GM18873 (cell line): ENCODE results near the gene GALNT3.

Experiments used
- ATAC-seq: cut with Tn5 transposase; IDR thresholded peaks from one replicate; pipeline ENCODE4 v1.9.1; 2021; ENCODE audit warnings: mild to moderate bottlenecking, moderate library complexity, moderate number of reproducible peaks; ENCODE audit not compliant: unreplicated experiment, low FRiP score

GALNT3 gene

GRCh38 chr2:165796819-165797530 is 2.9 kb upstream of the GALNT3 start:
- no peak for ATAC-seq

GRCh38 chr2:165796129-165796528 is 2.1 kb upstream of the GALNT3 start:
- ATAC-seq = no peak

- ATAC-seq = no peak
Observed at GRCh38 chr2:165795011-165795410, 964 bp upstream of the GALNT3 start.

- ATAC-seq = peak; percentile 97
Observed at GRCh38 chr2:165794536-165794928, 485 bp upstream of the GALNT3 start.

GRCh38 chr2:165793161-165793778 is 777 bp downstream of the GALNT3 start:
- no peak for ATAC-seq

GRCh38 chr2:165792104-165792454 is 2.0 kb downstream of the GALNT3 start:
- ATAC-seq = no peak

- ATAC-seq = no peak
Observed at GRCh38 chr2:165791421-165792103, 2.5 kb downstream of the GALNT3 start.

- no peak for ATAC-seq
Observed at GRCh38 chr2:165790466-165790865, 3.6 kb downstream of the GALNT3 start.

GRCh38 chr2:165787334-165787733 is 6.7 kb downstream of the GALNT3 start:
- no peak for ATAC-seq

- no peak for ATAC-seq
Observed at GRCh38 chr2:165779706-165780105, 14.3 kb downstream of the GALNT3 start.

GRCh38 chr2:165778653-165779451 is 15.2 kb downstream of the GALNT3 start:
- ATAC-seq = no peak

GRCh38 chr2:165778187-165778556 is 15.9 kb downstream of the GALNT3 start:
- ATAC-seq = no peak

GRCh38 chr2:165777522-165778186 is 16.4 kb downstream of the GALNT3 start:
- no peak for ATAC-seq

GRCh38 chr2:165776796-165777195 is 17.3 kb downstream of the GALNT3 start:
- no peak for ATAC-seq

- ATAC-seq = no peak
Observed at GRCh38 chr2:165776013-165776412, 18.0 kb downstream of the GALNT3 start.

- no peak for ATAC-seq
Observed at GRCh38 chr2:165773684-165774083, 20.4 kb downstream of the GALNT3 start.

GRCh38 chr2:165772183-165772582 is 21.9 kb downstream of the GALNT3 start:
- no peak for ATAC-seq

- no peak for ATAC-seq
Observed at GRCh38 chr2:165766326-165766927, 27.6 kb downstream of the GALNT3 start.

- ATAC-seq = no peak
Observed at GRCh38 chr2:165762723-165763122, 31.3 kb downstream of the GALNT3 start.
